Neutrophil (primary cell): ENCODE measurements around the gene RNF224.

Source experiments
- H3K27ac ChIP-seq: fragments of 200-600 bp; sonication (generic); 2 replicates; pipeline ENCODE4 v1.5.1; 2016; ENCODE audit warnings: mild to moderate bottlenecking, moderate library complexity
- H3K27me3 ChIP-seq: fragments of 200-600 bp; sonication (generic); 2 replicates; pipeline ENCODE4 v1.6.0; 2016; ENCODE audit warnings: mild to moderate bottlenecking
- H3K36me3 ChIP-seq: fragments of 200-600 bp; sonication (generic); 2 replicates; pipeline ENCODE4 v1.5.1; 2017
- H3K4me1 ChIP-seq, 2 experiments: fragments of 200-600 bp in 1 of 2; sonication (generic) in 1 of 2; 1 replicate in 1 of 2; 2 replicates in 1 of 2; pipeline versions ENCODE4 v1.5.1 to v1.6.1; 2013 to 2016; ENCODE audit warnings: low read depth in 1 of 2, low read length in 1 of 2, mild to moderate bottlenecking in 1 of 2, moderate library complexity in 1 of 2; ENCODE audit not compliant: control insufficient read depth in 1 of 2, insufficient read depth in 1 of 2
- H3K4me3 ChIP-seq, 2 experiments: fragments of 200-600 bp in 1 of 2; sonication (generic) in 1 of 2; 1 replicate in 1 of 2; 2 replicates in 1 of 2; pipeline ENCODE4 v1.5.1; 2013 to 2016; ENCODE audit warnings: low read depth in 1 of 2, low read length in 1 of 2, mild to moderate bottlenecking in 1 of 2, moderate library complexity in 1 of 2
- H3K9me3 ChIP-seq: fragments of 200-600 bp; sonication (generic); 2 replicates; pipeline ENCODE4 v1.5.1; 2016
- CTCF ChIP-seq: fragments of 200-600 bp; sonication (generic); IDR thresholded peaks from 2 replicates; pipeline ENCODE4 v1.5.1; 2016; ENCODE audit warnings: antibody characterized with exemption

RNF224 gene

GRCh38 chr9:137213160-137214060 is 13.9 kb upstream of the RNF224 start:
- Histone ChIP-seq H3K4me1 (no peaks in the 10 kb centered on the region), H3K9me3 (no peaks in the 10 kb centered on the region), H3K36me3 (peaks cover 63% of the 10 kb centered on the region), H3K4me3 (no peak overlapping the region), H3K27me3 (no peaks in the 10 kb centered on the region), H3K27ac (no peak overlapping the region)
- TF ChIP-seq CTCF: no peak

- Histone ChIP-seq H3K4me3 (no peak overlapping the region), H3K27ac (no peak overlapping the region), H3K36me3 (peaks cover 64% of the 10 kb centered on the region), H3K27me3 (no peaks in the 10 kb centered on the region), H3K4me1 (no peaks in the 10 kb centered on the region), H3K9me3 (no peaks in the 10 kb centered on the region)
- no peak for TF ChIP-seq CTCF
These were observed 12.7 kb upstream of the RNF224 start for GRCh38 chr9:137214620-137215019.

- no peak for TF ChIP-seq CTCF
These were observed 11.9 kb upstream of the RNF224 start for GRCh38 chr9:137215196-137215986.

GRCh38 chr9:137216188-137216965 is 10.9 kb upstream of the RNF224 start:
- Histone ChIP-seq H3K27me3 (peaks cover 17% of the 10 kb centered on the region), H3K27ac (no peak overlapping the region), H3K36me3 (peaks cover 64% of the 10 kb centered on the region), H3K4me1 (peaks cover 0 to under 1% of the 10 kb centered on the region in 2 experiments), H3K4me3 (no peak overlapping the region), H3K9me3 (no peaks in the 10 kb centered on the region)
- no peak for TF ChIP-seq CTCF

More at GRCh38 chr9:137215196-137215986, 11.9 kb upstream of the RNF224 start:
- H3K27me3 ChIP-seq: peaks cover 7% of the 10 kb centered on the region
- no peaks in the 10 kb centered on the region for H3K9me3 ChIP-seq
- H3K4me1 ChIP-seq: no peaks in the 10 kb centered on the region
- no peak overlapping the region for H3K4me3 ChIP-seq
- H3K27ac ChIP-seq: no peak overlapping the region
- H3K36me3 ChIP-seq: peaks cover 64% of the 10 kb centered on the region
